NCI-H526 treated with DMSO at 0.1 percent for 48 hours (cell line): Measurements from ENCODE around the gene BTG2.

ENCODE experiments used
- DNase-seq: peaks from one replicate; lab custom pipeline; 2025; lab: John Stamatoyannopoulos, UW

BTG2 gene

DNA sequence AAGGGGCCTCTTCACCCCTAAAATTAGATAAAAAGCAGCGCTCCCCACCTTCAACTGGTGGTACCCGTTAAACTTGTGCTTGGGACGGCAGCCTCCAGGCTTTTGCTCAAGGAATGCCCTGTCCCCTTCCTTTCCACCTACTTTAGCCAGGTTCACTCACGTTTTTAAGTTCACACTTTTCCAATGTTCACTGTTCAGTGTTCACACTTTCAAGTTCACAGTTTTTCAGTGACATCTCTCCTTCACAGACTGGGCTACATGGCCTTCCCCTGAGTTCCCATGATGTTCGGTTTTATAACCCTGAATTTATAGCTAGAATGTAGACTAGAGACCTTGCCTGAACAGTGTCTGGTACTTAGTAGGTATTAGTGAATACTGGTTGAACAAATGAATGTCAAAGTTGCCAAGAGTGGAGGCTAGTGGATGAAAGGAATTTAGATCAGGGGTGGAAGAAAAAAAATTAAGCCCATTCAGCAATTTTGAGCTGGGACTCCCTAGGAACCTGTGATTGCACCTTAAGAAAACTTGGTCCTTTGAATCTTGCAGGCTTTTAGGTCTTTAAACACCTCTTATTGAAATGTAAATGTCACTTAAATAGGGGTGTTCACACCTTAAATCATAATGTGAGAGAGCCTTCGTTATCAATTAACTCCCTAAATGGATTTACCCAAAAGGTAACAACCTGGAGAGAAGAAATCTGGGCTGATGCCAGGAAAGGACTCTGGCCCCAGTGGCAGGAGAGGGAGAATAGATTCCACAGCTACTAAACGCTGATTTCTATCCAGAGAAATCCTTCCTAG lies 12.3 kb downstream of the BTG2 start:
- no peak for DNase-seq

- DNase-seq, result no peak
These were observed 12.9 kb downstream of the BTG2 start for GRCh38 chr1:203318229-203318517.

DNA sequence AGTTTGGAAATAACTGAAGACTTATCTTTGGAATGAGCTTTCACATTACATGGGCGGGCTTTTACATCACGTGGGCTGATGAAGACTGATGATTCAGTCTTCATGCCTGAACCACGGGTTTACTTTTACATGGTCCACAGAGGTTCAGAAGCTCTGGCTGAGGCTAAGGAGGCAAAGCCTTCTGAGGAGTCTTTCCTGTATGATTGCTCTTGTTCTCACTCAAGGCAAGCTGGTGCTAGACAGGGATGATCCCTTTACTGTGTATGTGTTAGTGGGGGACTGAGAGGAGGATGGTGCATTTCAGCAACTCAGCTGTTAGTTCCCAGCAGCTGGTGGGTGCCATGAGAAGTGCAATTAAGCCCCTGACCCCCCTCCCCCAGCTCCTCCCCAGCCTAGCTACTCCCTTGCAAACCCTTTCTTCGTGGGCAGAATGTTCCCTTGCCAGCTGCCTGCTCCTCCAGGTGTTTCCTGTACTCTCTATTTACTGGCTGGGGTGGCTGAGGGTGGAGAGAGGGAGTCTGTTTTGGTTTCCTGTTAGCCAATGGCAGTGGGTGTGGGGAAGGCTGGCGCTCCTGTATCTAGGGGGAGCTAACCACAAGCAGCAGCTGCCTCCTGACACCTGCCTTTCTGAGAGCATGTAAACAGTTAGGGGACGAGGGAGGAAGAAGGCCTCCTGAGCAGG lies 15.4 kb downstream of the BTG2 start:
- DNase-seq, result peak; percentile 78

DNA sequence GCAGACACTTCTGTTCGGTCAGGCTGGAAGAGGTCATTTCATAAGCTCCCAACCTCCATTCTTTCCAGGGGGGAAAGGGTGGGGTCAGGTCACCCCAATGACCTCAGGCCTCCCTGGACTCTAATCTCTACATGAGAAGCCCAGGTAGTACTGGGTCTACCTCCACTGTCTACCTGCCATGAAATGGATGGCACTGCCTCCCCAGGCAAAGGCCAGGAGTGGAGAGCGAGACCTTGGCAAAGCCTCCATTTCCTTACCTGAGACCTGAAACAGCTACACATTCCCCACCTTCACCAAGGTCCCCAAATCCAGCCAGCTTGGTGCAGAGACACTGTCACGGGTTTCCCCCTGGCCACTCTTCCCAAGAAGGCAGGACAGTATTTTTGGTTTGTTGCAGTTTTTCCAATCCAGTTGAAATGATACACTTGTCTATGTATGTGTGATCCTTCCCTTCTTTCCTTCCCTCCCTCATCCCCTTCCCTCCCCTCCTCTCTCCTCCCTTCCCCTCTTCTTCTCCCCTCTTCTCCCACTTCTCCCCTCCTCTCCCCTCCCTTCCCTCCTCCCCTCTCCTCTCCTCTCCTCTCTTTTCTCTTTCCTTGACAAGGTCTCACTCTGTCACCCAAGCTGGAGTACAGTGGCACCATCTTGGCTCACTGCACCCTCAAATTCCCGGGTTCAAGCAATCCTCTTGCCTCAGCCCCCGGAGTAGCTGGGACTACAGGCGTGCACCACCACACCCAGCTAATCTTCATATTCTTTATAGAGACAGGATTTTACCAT lies 16.1 kb downstream of the BTG2 start:
- DNase-seq, result no peak

DNA sequence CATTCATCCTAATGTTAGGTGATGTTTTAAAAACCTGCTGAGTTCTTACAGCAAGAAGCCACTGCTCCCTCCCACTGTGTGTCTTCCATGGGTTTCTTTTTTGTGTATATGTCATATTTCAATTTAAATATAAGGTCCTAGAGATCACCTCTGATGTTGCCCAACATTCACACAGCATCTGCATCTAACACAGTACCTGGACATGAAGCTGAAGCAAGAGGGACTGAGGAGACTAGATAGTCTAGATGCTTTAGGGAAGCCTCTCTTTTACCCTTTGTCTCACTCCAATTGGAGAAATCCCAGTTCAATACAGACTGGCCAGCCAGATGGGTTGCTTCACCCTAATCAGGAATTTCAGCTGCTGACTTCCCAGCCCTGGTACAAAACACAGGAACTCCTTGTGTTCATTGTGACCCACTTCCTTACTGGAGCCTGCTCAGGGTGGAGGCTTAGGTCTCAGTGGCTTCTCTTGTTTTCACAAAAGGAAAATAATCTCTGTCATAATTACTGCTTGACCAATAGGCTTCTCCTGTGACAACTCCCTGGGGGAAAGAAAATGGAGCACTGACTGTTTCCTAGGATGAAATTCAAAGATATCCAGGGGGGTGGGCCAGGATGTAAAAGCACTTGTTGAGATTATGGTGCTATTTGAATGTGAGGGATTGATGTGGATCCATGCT lies 17.3 kb downstream of the BTG2 start:
- no peak for DNase-seq

- DNase-seq, result no peak
These were observed 18.3 kb downstream of the BTG2 start for GRCh38 chr1:203323587-203323986.

DNA sequence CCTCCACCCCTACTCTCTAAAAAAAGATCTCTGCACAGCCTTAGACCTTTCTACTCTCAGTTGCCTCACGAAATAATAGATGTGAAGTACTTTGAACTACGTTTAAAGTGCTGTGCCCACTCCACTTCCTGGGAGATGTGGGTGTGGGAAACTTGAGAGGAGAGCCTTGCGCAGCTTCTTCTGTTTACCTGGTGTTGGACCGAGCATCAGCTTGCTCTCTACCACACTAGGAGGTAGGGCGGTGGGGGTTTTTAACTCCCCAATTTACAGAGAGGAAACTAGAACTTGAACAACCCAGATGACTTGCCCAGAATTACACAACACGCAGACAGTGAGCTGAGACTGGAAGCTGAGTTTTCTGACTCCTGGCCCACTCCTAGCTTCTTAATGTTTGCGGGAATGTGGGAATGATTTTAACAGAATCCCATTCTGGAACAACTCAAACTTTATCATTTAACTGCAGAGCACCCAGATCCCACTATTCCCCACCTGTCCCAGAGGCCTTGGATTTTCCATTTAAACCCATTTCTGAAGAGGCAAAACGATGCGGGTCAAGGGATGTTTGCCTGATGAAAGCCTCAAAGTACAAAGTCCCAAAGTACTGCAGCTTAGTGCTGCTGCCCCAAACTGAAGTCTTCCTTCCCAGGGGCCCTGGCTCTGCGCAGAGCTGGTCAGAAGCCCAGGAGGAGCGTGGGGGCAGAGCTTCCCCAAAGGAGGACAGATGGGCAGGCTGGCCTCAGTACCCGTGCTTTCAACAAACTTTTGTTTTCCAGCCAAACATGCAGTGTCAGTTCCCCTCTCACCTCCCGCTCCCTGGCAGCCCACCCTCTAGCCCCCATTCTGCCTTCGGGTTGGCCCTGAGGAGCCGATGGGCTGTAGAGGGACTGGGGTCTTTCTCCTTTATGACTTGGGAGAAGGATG lies 19.0 kb downstream of the BTG2 start:
- no peak for DNase-seq

GRCh38 chr1:203325026-203325417 lies 19.7 kb downstream of the BTG2 start:
- DNase-seq, result peak; percentile 45

- no peak for DNase-seq
These were observed 20.2 kb downstream of the BTG2 start for GRCh38 chr1:203325418-203326091.

GRCh38 chr1:203326830-203327683 lies 21.7 kb downstream of the BTG2 start:
- DNase-seq, result peak; percentile 76

DNA sequence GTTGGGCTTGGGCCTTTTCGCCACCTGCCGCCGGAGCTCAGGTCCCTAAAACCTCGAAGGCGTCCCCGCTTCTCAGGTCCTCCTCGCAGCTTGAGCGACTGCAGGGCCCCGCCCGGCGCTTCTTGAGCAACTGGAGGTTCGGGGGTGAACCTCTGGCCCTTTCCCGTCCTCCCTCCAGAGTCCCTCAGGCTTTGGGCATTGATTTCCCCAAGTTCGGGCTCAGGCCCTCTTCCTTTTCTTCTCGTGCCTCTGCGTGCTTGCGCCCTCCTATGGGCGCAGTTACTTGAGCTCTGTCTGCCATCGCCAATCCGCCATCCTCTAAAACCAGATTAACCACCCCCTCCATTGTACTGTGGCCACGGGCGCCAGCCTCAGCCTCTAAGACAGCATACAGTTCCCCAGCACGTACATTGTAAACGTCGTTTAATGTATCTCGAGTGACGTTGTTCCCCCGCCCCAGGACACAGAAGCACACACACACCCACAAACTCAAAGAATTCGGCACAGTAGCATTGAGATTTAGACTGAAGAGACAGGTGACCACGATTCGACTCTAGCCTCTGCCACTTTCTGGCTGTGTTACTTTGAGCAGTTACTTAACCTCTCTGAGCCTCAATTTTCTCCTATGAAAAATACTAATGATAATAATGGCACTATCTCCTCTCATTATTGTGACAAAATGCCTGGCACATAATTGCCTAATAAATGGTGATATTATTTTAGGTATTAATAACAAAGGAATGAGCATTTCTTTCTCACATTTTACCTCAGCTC lies 22.6 kb downstream of the BTG2 start:
- no peak for DNase-seq

DNA sequence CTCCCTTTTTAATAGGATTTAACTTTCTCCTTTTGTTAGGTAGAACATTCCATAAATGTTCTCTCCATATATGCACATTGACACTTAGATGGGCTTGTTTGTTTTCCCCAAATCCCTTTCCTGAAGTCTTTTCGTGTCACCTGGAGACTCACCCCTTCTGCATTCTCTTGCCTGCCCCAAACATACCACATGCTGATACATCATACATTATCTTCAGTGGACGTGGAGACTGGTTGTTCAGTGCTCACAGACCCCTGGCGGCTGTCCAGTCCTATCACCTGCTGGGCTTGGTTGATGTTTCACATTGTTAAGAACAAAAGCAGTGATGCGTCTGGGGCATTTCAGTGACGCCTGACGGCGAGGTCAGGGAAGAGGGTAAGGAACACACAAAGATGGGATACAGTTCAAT lies 23.4 kb downstream of the BTG2 start:
- DNase-seq, result no peak

DNA sequence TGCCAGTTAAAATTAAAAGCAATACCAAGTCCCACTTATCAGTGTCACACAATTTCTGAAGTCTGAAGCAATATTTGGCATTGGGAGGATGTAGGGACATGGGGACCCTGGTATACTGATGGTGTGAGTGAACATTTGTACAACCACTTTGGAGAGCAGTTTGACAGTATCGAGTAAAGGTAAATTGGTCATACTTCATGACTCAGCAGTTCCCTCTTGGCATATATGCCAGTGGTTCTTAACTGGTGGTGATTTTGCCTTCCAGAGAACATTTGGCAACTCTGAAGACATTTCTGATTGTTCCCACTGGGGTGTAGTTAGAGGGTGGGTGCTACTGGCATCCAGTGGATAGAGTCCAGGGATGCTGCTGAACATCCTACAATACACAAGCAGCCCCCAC lies 25.9 kb downstream of the BTG2 start:
- no peak for DNase-seq

DNA sequence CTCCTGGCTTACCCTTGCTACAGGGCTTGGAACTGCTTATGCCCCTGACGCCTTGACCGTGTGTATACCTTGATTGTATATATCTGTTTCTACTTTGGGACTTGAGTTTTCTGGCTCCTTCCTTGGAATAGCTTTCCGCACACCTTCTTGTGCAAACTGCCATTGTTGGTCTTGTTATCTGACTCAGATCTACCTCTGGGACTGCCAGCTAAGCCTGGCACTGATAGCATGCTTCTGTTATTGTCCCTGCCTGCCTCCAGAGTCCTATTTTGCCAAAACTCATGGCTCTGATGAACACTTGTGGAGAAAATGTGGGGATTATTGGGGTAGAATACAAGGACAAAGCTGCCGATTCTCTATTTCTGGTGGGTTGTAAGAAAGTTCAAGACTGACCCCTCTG lies 30.2 kb downstream of the BTG2 start:
- no peak for DNase-seq

GRCh38 chr1:203336097-203336496 lies 30.8 kb downstream of the BTG2 start:
- DNase-seq, result no peak

- DNase-seq, result no peak
These were observed 33.2 kb downstream of the BTG2 start for GRCh38 chr1:203338335-203339036.

DNA sequence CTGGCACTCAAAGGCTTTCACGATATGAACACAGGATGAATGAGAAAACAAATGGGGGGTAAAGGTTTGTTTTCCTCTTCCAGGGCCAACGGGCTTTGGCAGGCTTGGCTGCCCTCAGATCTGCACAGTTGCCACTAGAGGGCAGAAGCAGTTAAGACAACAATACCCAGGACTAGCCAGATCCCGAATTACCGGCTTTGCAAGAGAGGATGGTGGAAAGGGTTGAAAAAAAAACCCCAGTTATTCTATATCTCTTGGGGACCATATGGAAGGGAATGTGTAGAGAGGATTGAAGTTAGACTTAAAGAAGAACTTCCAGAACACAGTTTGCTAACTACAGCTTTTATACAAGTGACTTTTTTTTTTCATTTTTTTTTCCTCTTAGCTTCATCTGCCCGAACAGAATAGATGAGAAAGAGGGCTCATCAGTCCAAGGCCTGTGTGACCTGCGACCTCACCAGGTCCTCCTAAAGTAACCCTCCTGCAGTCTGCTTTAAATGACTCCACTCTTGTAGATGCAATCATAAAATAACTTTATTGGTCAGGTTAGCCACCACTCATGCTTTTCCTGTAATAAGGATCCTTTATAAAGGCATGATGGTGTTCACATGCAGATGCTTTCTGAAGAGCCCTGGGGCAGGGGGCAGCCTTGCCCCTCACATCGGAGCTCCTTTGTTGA lies 34.9 kb downstream of the BTG2 start:
- DNase-seq, result peak; percentile 52
